Cardiac muscle cell (in vitro differentiated cells and primary cell): ENCODE measurements around the gene SPINK4. TPM values are rescaled to one million over a fixed set of nuclear protein-coding genes. Genes with fewer than 3 reads are reported as not detected.

ENCODE experiments used
- DNase-seq, 2 donors: peaks; one replicate each; pipeline versions ENCODE4 v3.0.0 to v3.0.0-alpha.2; 2010 to 2017; ENCODE audit warnings: low read depth in 1 of 2, low spot score in 1 of 2
- H3K27ac ChIP-seq: fragments of 200-600 bp; sonication (generic); 2 replicates; pipeline ENCODE4 v1.5.1; 2016
- H3K27me3 ChIP-seq: fragments of 200-600 bp; sonication (generic); 2 replicates; pipeline ENCODE4 v1.6.0; 2016; ENCODE audit warnings: control low read depth
- H3K36me3 ChIP-seq: fragments of 200-600 bp; sonication (generic); 2 replicates; pipeline ENCODE4 v1.5.1; 2016; ENCODE audit warnings: control low read depth
- H3K4me1 ChIP-seq: fragments of 200-600 bp; sonication (generic); 2 replicates; pipeline ENCODE4 v1.8.1; 2017; ENCODE audit warnings: low read depth, mild to moderate bottlenecking, mixed run types
- H3K4me3 ChIP-seq: fragments of 200-600 bp; sonication (generic); 2 replicates; pipeline ENCODE4 v1.5.1; 2016; ENCODE audit warnings: mild to moderate bottlenecking
- H3K9me3 ChIP-seq: fragments of 200-600 bp; sonication (generic); 2 replicates; pipeline ENCODE4 v1.5.1; 2017; ENCODE audit warnings: low read depth, mild to moderate bottlenecking, control low read depth
- polyA plus RNA-seq: library from polyadenylated mRNA; unstranded; fragments of >200 nt; fragmentation: Nextera tagmentation; extraction: Ambion mirVana; gene quantifications from 2 replicates; pipeline ENCODE4 v1.2.1, GENCODE V29; 2016
- total RNA-seq: library from RNA; depleted of rRNA; stranded (reverse); fragments of >200 nt; gene quantifications from 2 replicates; pipeline ENCODE4 v1.2.3, GENCODE V29; 2016
- TF ChIP-seq, protein P1 (sequence below): IDR thresholded peaks from 2 replicates; pipeline ENCODE4 v1.5.1; 2012; ENCODE audit warnings: low read depth, mild to moderate bottlenecking, low read length

Gene SPINK4
- total and polyA plus RNA-seq, 2 experiments from 2014 or later = 6.9 TPM; not detected in 1

DNA sequence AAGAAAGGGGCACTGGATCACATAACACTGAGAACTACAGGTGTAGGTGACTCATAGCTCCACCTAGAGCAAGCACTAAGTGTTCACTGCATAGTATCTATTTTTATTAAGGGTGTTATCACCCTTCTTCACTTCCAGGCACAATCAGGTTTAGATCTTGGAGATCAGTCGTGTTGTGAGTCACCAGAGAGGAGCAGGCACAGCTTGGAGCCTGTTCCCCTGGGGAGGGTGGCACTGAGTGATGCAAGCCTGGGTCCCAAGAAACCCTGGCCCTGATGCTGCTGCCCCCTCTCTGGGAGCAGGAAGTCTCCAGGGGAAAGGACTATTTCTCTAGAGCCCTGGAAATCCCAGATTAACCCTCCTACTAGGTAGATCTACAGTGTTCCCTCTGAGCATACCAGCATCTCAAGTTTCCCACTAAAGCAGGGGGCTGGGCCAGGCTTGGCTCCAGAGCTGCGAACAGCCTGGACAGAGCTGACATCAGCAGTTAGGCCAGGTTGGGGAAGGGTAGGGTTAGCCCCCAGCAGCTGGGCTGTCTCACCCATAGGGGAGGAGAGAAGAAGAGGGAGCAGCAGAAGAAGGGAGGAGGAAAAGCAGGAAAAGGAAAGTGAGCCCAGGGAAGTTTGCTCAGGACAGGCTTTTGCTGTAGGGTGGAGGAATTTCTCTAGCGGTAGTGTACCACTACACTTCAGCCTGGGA, 28.1 kb upstream of the SPINK4 start:
- peak; percentile 49 to 60 for DNase-seq
- TF ChIP-seq, protein P1, sequence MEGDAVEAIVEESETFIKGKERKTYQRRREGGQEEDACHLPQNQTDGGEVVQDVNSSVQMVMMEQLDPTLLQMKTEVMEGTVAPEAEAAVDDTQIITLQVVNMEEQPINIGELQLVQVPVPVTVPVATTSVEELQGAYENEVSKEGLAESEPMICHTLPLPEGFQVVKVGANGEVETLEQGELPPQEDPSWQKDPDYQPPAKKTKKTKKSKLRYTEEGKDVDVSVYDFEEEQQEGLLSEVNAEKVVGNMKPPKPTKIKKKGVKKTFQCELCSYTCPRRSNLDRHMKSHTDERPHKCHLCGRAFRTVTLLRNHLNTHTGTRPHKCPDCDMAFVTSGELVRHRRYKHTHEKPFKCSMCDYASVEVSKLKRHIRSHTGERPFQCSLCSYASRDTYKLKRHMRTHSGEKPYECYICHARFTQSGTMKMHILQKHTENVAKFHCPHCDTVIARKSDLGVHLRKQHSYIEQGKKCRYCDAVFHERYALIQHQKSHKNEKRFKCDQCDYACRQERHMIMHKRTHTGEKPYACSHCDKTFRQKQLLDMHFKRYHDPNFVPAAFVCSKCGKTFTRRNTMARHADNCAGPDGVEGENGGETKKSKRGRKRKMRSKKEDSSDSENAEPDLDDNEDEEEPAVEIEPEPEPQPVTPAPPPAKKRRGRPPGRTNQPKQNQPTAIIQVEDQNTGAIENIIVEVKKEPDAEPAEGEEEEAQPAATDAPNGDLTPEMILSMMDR = no peak

GRCh38 chr9:33220681-33221567, 19.0 kb upstream of the SPINK4 start:
- no peak for DNase-seq
- H3K9me3 ChIP-seq = no peaks in the 10 kb centered on the region
- peaks cover 3% of the 10 kb centered on the region for H3K27me3 ChIP-seq
- no peak overlapping the region for H3K27ac ChIP-seq
- TF ChIP-seq, protein P1 = no peak
- H3K36me3 ChIP-seq = no peaks in the 10 kb centered on the region
- no peak overlapping the region for H3K4me3 ChIP-seq
- no peaks in the 10 kb centered on the region for H3K4me1 ChIP-seq

More for the DNA sequence above, 28.1 kb upstream of the SPINK4 start:
- H3K27me3 ChIP-seq = peaks cover 2% of the 10 kb centered on the region
- no peak overlapping the region for H3K4me3 ChIP-seq
- H3K36me3 ChIP-seq = no peaks in the 10 kb centered on the region
- peaks cover 7% of the 10 kb centered on the region for H3K4me1 ChIP-seq
- peak overlapping the region; percentile 8 for H3K27ac ChIP-seq
- H3K9me3 ChIP-seq = no peaks in the 10 kb centered on the region

- Histone ChIP-seq H3K27me3 (peaks cover 3% of the 10 kb centered on the region), H3K36me3 (no peaks in the 10 kb centered on the region), H3K4me3 (no peak overlapping the region), H3K27ac (no peak overlapping the region), H3K4me1 (no peaks in the 10 kb centered on the region), H3K9me3 (no peaks in the 10 kb centered on the region)
- no peak for DNase-seq
- TF ChIP-seq, protein P1 = no peak
These were observed 18.4 kb upstream of the SPINK4 start for GRCh38 chr9:33221568-33221884.

DNA sequence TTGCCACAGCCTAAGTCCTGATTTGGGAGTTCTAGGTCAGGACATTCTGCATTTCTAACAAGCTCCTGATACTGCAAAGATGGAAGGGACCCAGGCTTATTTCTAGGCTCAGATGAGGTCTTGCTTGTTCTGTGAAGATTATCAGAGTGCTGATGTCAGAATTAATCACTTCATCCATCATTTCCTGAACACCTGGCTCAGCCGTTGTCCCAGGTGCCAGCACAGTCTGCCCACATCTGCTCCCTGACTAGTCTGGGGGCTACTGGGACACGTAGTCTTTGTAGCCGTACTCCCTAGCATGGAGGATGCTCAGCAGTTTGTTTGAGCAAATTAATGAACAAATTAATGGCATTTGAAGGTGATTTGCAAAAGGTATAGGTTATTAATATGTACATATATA, 17.9 kb upstream of the SPINK4 start:
- Histone ChIP-seq H3K27ac (no peak overlapping the region), H3K4me3 (no peak overlapping the region), H3K27me3 (no peaks in the 10 kb centered on the region), H3K36me3 (no peaks in the 10 kb centered on the region), H3K9me3 (no peaks in the 10 kb centered on the region), H3K4me1 (no peaks in the 10 kb centered on the region)
- TF ChIP-seq, protein P1 = no peak
- DNase-seq = no peak

GRCh38 chr9:33223696-33224095, 16.3 kb upstream of the SPINK4 start:
- H3K27me3 ChIP-seq = no peaks in the 10 kb centered on the region
- H3K27ac ChIP-seq = no peak overlapping the region
- no peaks in the 10 kb centered on the region for H3K9me3 ChIP-seq
- TF ChIP-seq, protein P1 = peak; percentile 35
- H3K4me1 ChIP-seq = no peaks in the 10 kb centered on the region
- no peaks in the 10 kb centered on the region for H3K36me3 ChIP-seq
- peak in 1 of 2 donors; percentile 48 for DNase-seq
- no peak overlapping the region for H3K4me3 ChIP-seq
